GM19035 (cell line): ENCODE results near the gene TXNRD1.
"Not testable (repeated sequence)": the region's sequence is repeated elsewhere in the genome, so short reads cannot be mapped to it uniquely, and the experiment has no call there.

Source experiments
- ATAC-seq: cut with Tn5 transposase; IDR thresholded peaks from one replicate; pipeline ENCODE4 v1.9.1; 2021; ENCODE audit not compliant: unreplicated experiment

TXNRD1 gene

GRCh38 chr12:104234926-104235499 is 19.4 kb downstream of the TXNRD1 start:
- no peak for ATAC-seq

- no peak for ATAC-seq
Measured at GRCh38 chr12:104237930-104238329, 22.4 kb downstream of the TXNRD1 start.

GRCh38 chr12:104242546-104243206 is 27.1 kb downstream of the TXNRD1 start:
- no peak for ATAC-seq

GRCh38 chr12:104243551-104243950 is 28.0 kb downstream of the TXNRD1 start:
- ATAC-seq, result no peak

GRCh38 chr12:104243971-104244370 is 28.4 kb downstream of the TXNRD1 start:
- no peak for ATAC-seq

- no peak for ATAC-seq
Measured at GRCh38 chr12:104247698-104248097, 32.1 kb downstream of the TXNRD1 start.

GRCh38 chr12:104248444-104248843 is 32.9 kb downstream of the TXNRD1 start:
- no peak for ATAC-seq

- no peak for ATAC-seq
Measured at GRCh38 chr12:104249017-104249416, 33.4 kb downstream of the TXNRD1 start.

GRCh38 chr12:104249898-104250297 is 34.3 kb downstream of the TXNRD1 start:
- no peak for ATAC-seq

- no peak for ATAC-seq
Measured at GRCh38 chr12:104250366-104251125, 35.0 kb downstream of the TXNRD1 start.

GRCh38 chr12:104257913-104258472 is 42.4 kb downstream of the TXNRD1 start:
- ATAC-seq, result no peak

- no peak for ATAC-seq
Measured at GRCh38 chr12:104258476-104259067, 43.0 kb downstream of the TXNRD1 start.

- ATAC-seq, result no peak
Measured at GRCh38 chr12:104263026-104263425, 47.4 kb downstream of the TXNRD1 start.

- ATAC-seq, result no peak
Measured at GRCh38 chr12:104263580-104264358, 48.2 kb downstream of the TXNRD1 start.

- ATAC-seq, result not testable (repeated sequence)
Measured at GRCh38 chr12:104265436-104265835, 49.9 kb downstream of the TXNRD1 start.

- ATAC-seq, result no peak
Measured at GRCh38 chr12:104272938-104273337, 57.4 kb downstream of the TXNRD1 start.

- ATAC-seq, result no peak
Measured at GRCh38 chr12:104273503-104273902, 57.9 kb downstream of the TXNRD1 start.

- no peak for ATAC-seq
Measured at GRCh38 chr12:104274811-104275210, 59.2 kb downstream of the TXNRD1 start.

GRCh38 chr12:104275689-104276088 is 60.1 kb downstream of the TXNRD1 start:
- ATAC-seq, result no peak

GRCh38 chr12:104276273-104277131 is 60.9 kb downstream of the TXNRD1 start:
- ATAC-seq, result peak; percentile 85
